IMR-90 (cell line): ENCODE data around the gene BTN1A1.

ENCODE experiments used
- BHLHE40 ChIP-seq: fragments of 150-350 bp; IDR thresholded peaks from 2 replicates; pipeline ENCODE4 v1.6.1; 2016; ENCODE audit warnings: mild to moderate bottlenecking, low read depth, low read length
- CEBPB ChIP-seq: IDR thresholded peaks from 2 replicates; pipeline ENCODE4 v1.6.1; 2012; ENCODE audit warnings: low read depth, low read length, improper control_type of control experiment
- CHD1 ChIP-seq: IDR thresholded peaks from 2 replicates; pipeline ENCODE4 v1.6.1; 2012; ENCODE audit warnings: low read depth, low read length, improper control_type of control experiment
- CTCF ChIP-seq: conservative IDR thresholded peaks from 2 replicates; pipeline ENCODE4 v1.5.1; 2012; ENCODE audit warnings: mild to moderate bottlenecking, low read depth, low read length, improper control_type of control experiment
- MXI1 ChIP-seq: IDR thresholded peaks from 2 replicates; pipeline ENCODE4 v1.6.1; 2012; ENCODE audit warnings: low read depth, mild to moderate bottlenecking, low read length, moderate library complexity, borderline replicate concordance
- POLR2A ChIP-seq: IDR thresholded peaks from 2 replicates; pipeline ENCODE4 v1.6.1; 2012; ENCODE audit warnings: mild to moderate bottlenecking, low read depth, low read length
- SMC3 ChIP-seq: fragments of 150-350 bp; IDR thresholded peaks from 2 replicates; pipeline ENCODE4 v1.6.1; 2016; ENCODE audit warnings: low read depth, mild to moderate bottlenecking, antibody characterized with exemption, low read length, moderate library complexity

DNA sequence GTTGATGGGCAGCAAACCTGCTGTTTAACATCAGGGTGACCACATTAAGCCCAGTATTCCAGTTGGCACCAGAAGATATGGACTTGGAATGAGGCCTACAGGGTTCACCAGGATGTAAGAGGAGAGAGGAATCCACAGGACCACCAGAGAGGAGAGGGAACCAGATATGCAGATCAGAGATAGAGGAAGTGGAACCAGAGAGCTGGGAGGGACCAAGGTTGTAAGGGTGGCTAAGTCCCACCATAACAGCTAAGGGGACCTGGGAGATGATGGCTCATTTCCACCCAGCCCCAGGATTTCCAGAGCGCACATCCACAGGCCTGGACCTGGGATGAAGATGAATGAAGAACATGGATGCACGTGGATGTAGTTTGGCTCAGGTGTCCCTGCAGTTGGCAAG is 31.3 kb upstream of the BTN1A1 start:
- TF ChIP-seq CTCF: no peak
- TF ChIP-seq BHLHE40: no peak
- no peak for TF ChIP-seq CEBPB
- TF ChIP-seq SMC3: no peak
- TF ChIP-seq MXI1: no peak
- no peak for TF ChIP-seq POLR2A
- TF ChIP-seq CHD1: no peak
